Ectodermal cell (in vitro differentiated cells): Measurements from ENCODE around the gene GADD45GIP1.

Experiments used
- H3K27ac ChIP-seq: 2 replicates; pipeline ENCODE4 v1.7.0; 2013; ENCODE audit warnings: mild to moderate bottlenecking, low read depth, low read length; ENCODE audit not compliant: insufficient read depth, poor library complexity, severe bottlenecking
- H3K27me3 ChIP-seq: 2 replicates; pipeline ENCODE4 v1.7.0; 2013; ENCODE audit warnings: mild to moderate bottlenecking, low read length; ENCODE audit not compliant: insufficient read depth, control insufficient read depth, poor library complexity, severe bottlenecking
- H3K36me3 ChIP-seq: one replicate; pipeline ENCODE4 v1.7.0; 2013; ENCODE audit warnings: low read length; ENCODE audit not compliant: control insufficient read depth, insufficient read depth
- H3K4me1 ChIP-seq: one replicate; pipeline ENCODE4 v1.7.0; 2013; ENCODE audit warnings: low read length; ENCODE audit not compliant: control insufficient read depth, insufficient read depth
- H3K4me3 ChIP-seq: 2 replicates; pipeline ENCODE4 v1.7.0; 2013; ENCODE audit warnings: low read depth, low read length, control low read depth; ENCODE audit not compliant: insufficient read depth
- H3K9me3 ChIP-seq: 2 replicates; pipeline ENCODE4 v1.7.0; 2013; ENCODE audit warnings: mild to moderate bottlenecking, low read length, moderate library complexity; ENCODE audit not compliant: control insufficient read depth
- WGBS, 2 experiments: methylation state at CpG; one replicate each; pipeline ENCODE4 v1.1.7; 2013; ENCODE audit warnings: missing lambda C conversion rate in 2 of 2; 5-methylcytosine and 5-hydroxymethylcytosine counted together

Gene GADD45GIP1

GRCh38 chr19:12997179-12997966 lies 40.4 kb upstream of the GADD45GIP1 start:
- Histone ChIP-seq H3K36me3 (no peaks in the 10 kb centered on the region), H3K27ac (no peak overlapping the region), H3K4me1 (no peaks in the 10 kb centered on the region), H3K4me3 (no peak overlapping the region), H3K9me3 (no peaks in the 10 kb centered on the region), H3K27me3 (peaks cover 95% of the 10 kb centered on the region)
- 92 to 93% methylated on average over 25 of the region's 25 CpGs for WGBS, 2 experiments

GRCh38 chr19:12996406-12997094 lies 39.5 kb upstream of the GADD45GIP1 start:
- no peaks in the 10 kb centered on the region for H3K9me3 ChIP-seq
- no peak overlapping the region for H3K27ac ChIP-seq
- no peaks in the 10 kb centered on the region for H3K36me3 ChIP-seq
- WGBS, 2 experiments = 7% methylated on average over 52 of the region's 52 CpGs
- no peak overlapping the region for H3K4me3 ChIP-seq
- peaks cover 95% of the 10 kb centered on the region for H3K27me3 ChIP-seq
- H3K4me1 ChIP-seq = no peaks in the 10 kb centered on the region

- Histone ChIP-seq H3K4me3 (no peak overlapping the region), H3K27me3 (peaks cover 95% of the 10 kb centered on the region), H3K36me3 (no peaks in the 10 kb centered on the region), H3K4me1 (no peaks in the 10 kb centered on the region), H3K9me3 (no peaks in the 10 kb centered on the region), H3K27ac (no peak overlapping the region)
- 2% methylated on average over 129 of the region's 129 CpGs for WGBS, 2 experiments
Observed at GRCh38 chr19:12995596-12996405, 38.8 kb upstream of the GADD45GIP1 start.

- Histone ChIP-seq H3K36me3 (no peaks in the 10 kb centered on the region), H3K27ac (no peak within 1 kb of the TSS), H3K4me1 (no peaks in the 10 kb centered on the region), H3K9me3 (no peaks in the 10 kb centered on the region), H3K27me3 (peaks cover 95% of the 10 kb centered on the region), H3K4me3 (peak within 1 kb of the TSS; percentile 5)
- 15 to 16% methylated on average over 83 to 84 of the region's 84 CpGs for WGBS, 2 experiments
Observed at GRCh38 chr19:12994701-12995595, 37.9 kb upstream of the GADD45GIP1 start, which contains the start of gene NFIX. NFIX (plus strand) TSS chr19:12995475; CDS start chr19:12995838, 363 bp downstream.

- Histone ChIP-seq H3K4me1 (no peaks in the 10 kb centered on the region), H3K9me3 (no peaks in the 10 kb centered on the region), H3K27me3 (peaks cover 94% of the 10 kb centered on the region), H3K4me3 (no peak overlapping the region), H3K27ac (no peak overlapping the region), H3K36me3 (no peaks in the 10 kb centered on the region)
- 84% methylated on average over 7 of the region's 7 CpGs for WGBS, 2 experiments
Observed at GRCh38 chr19:12993562-12993961, 36.5 kb upstream of the GADD45GIP1 start.

- Histone ChIP-seq H3K4me3 (no peak overlapping the region), H3K27ac (no peak overlapping the region), H3K27me3 (peaks cover 94% of the 10 kb centered on the region), H3K9me3 (no peaks in the 10 kb centered on the region), H3K36me3 (no peaks in the 10 kb centered on the region), H3K4me1 (no peaks in the 10 kb centered on the region)
- WGBS, 2 experiments = 88 to 90% methylated on average over 11 of the region's 11 CpGs
Observed at GRCh38 chr19:12992729-12993128, 35.7 kb upstream of the GADD45GIP1 start.

GRCh38 chr19:12991296-12991695 lies 34.3 kb upstream of the GADD45GIP1 start:
- 87 to 92% methylated on average over 5 of the region's 5 CpGs for WGBS, 2 experiments
- Histone ChIP-seq H3K27me3 (peaks cover 94% of the 10 kb centered on the region), H3K9me3 (no peaks in the 10 kb centered on the region), H3K4me3 (no peak overlapping the region), H3K36me3 (no peaks in the 10 kb centered on the region), H3K27ac (no peak overlapping the region), H3K4me1 (no peaks in the 10 kb centered on the region)

GRCh38 chr19:12990853-12991252 lies 33.8 kb upstream of the GADD45GIP1 start:
- no peaks in the 10 kb centered on the region for H3K36me3 ChIP-seq
- H3K9me3 ChIP-seq = no peaks in the 10 kb centered on the region
- peaks cover 94% of the 10 kb centered on the region for H3K27me3 ChIP-seq
- H3K4me1 ChIP-seq = peaks cover 3% of the 10 kb centered on the region
- 67% methylated on average over 3 of the region's 3 CpGs for WGBS, 2 experiments
- H3K4me3 ChIP-seq = no peak overlapping the region
- no peak overlapping the region for H3K27ac ChIP-seq

- Histone ChIP-seq H3K4me1 (peaks cover 8% of the 10 kb centered on the region), H3K4me3 (no peak overlapping the region), H3K27me3 (peaks cover 97% of the 10 kb centered on the region), H3K36me3 (no peaks in the 10 kb centered on the region), H3K9me3 (no peaks in the 10 kb centered on the region), H3K27ac (no peak overlapping the region)
- WGBS, 2 experiments = 33 to 38% methylated on average over 16 of the region's 22 CpGs
Observed at GRCh38 chr19:12990431-12990830, 33.4 kb upstream of the GADD45GIP1 start.
